Dendritic cell treated with granulocyte-macrophage colony-stimulating factor and Interleukin-4, amounts not matched to agents 40 ng/mL and 50 ng/mL, for 4 days (primary cell): ENCODE data around the gene SYNE1.

Source experiments
- H3K27ac Mint-ChIP-seq: one replicate; pipeline ENCODE4 v1.8.0; 2022; ENCODE audit warnings: mild to moderate bottlenecking, mixed read lengths
- H3K27me3 Mint-ChIP-seq: one replicate; pipeline ENCODE4 v1.8.0; 2022; ENCODE audit warnings: mild to moderate bottlenecking, mixed read lengths
- H3K36me3 Mint-ChIP-seq: one replicate; pipeline ENCODE4 v1.8.0; 2022; ENCODE audit warnings: low read depth, mixed read lengths
- H3K4me1 Mint-ChIP-seq: one replicate; pipeline ENCODE4 v1.8.0; 2022; ENCODE audit warnings: low read depth, mixed read lengths
- H3K4me3 Mint-ChIP-seq: one replicate; pipeline ENCODE4 v1.8.0; 2022; ENCODE audit warnings: mild to moderate bottlenecking, moderate library complexity, mixed read lengths
- H3K9me3 Mint-ChIP-seq: one replicate; pipeline ENCODE4 v1.8.0; 2022; ENCODE audit warnings: mixed read lengths
- intact Hi-C: fragments of 100-400 bp; cut with micrococcal nuclease; formaldehyde crosslinking; loops from one replicate; pipeline ENCODE4 v1.15.0; 2022

SYNE1 gene

GRCh38 chr6:152598901-152599537, 38.1 kb downstream of the SYNE1 start:
- Mint-ChIP-seq H3K4me1 (no peaks in the 10 kb centered on the region), H3K27me3 (no peaks in the 10 kb centered on the region), H3K9me3 (no peaks in the 10 kb centered on the region), H3K36me3 (no peaks in the 10 kb centered on the region), H3K27ac (no peak overlapping the region), H3K4me3 (no peak overlapping the region)
- intact Hi-C loops: no loop called here

GRCh38 chr6:152598421-152598820, 38.7 kb downstream of the SYNE1 start:
- H3K4me3 Mint-ChIP-seq: no peak overlapping the region

GRCh38 chr6:152596726-152597125, 40.4 kb downstream of the SYNE1 start:
- Mint-ChIP-seq H3K4me3 (no peak overlapping the region), H3K36me3 (no peaks in the 10 kb centered on the region), H3K27me3 (no peaks in the 10 kb centered on the region), H3K27ac (no peak overlapping the region), H3K4me1 (no peaks in the 10 kb centered on the region), H3K9me3 (peaks cover 2% of the 10 kb centered on the region)
- intact Hi-C loops: no loop called here

More at GRCh38 chr6:152598421-152598820, 38.7 kb downstream of the SYNE1 start:
- intact Hi-C loops: no loop called here
- Mint-ChIP-seq H3K27ac (no peak overlapping the region), H3K36me3 (no peaks in the 10 kb centered on the region), H3K4me1 (no peaks in the 10 kb centered on the region), H3K9me3 (no peaks in the 10 kb centered on the region), H3K27me3 (no peaks in the 10 kb centered on the region)

GRCh38 chr6:152595499-152595898, 41.7 kb downstream of the SYNE1 start:
- Mint-ChIP-seq H3K4me1 (no peaks in the 10 kb centered on the region), H3K27me3 (no peaks in the 10 kb centered on the region), H3K4me3 (no peak overlapping the region), H3K36me3 (no peaks in the 10 kb centered on the region), H3K9me3 (peaks cover 7% of the 10 kb centered on the region), H3K27ac (no peak overlapping the region)
- intact Hi-C loops: no loop called here

- no peaks in the 10 kb centered on the region for H3K4me1 Mint-ChIP-seq
These were observed 42.5 kb downstream of the SYNE1 start for GRCh38 chr6:152594701-152595100.

GRCh38 chr6:152588456-152588855, 48.7 kb downstream of the SYNE1 start:
- no peak overlapping the region for H3K27ac Mint-ChIP-seq
- H3K27me3 Mint-ChIP-seq: no peaks in the 10 kb centered on the region
- H3K36me3 Mint-ChIP-seq: no peaks in the 10 kb centered on the region
- H3K9me3 Mint-ChIP-seq: peaks cover 7% of the 10 kb centered on the region
- H3K4me3 Mint-ChIP-seq: no peak overlapping the region
- peaks cover 18% of the 10 kb centered on the region for H3K4me1 Mint-ChIP-seq
- intact Hi-C loops: no loop called here

More at GRCh38 chr6:152594701-152595100, 42.5 kb downstream of the SYNE1 start:
- Mint-ChIP-seq H3K36me3 (no peaks in the 10 kb centered on the region), H3K27me3 (no peaks in the 10 kb centered on the region), H3K4me3 (no peak overlapping the region), H3K27ac (no peak overlapping the region), H3K9me3 (peaks cover 7% of the 10 kb centered on the region)
- intact Hi-C loops: no loop called here

GRCh38 chr6:152587473-152587872, 49.7 kb downstream of the SYNE1 start:
- Mint-ChIP-seq H3K27ac (no peak overlapping the region), H3K4me1 (peaks cover 18% of the 10 kb centered on the region), H3K36me3 (no peaks in the 10 kb centered on the region), H3K9me3 (peaks cover 7% of the 10 kb centered on the region), H3K27me3 (no peaks in the 10 kb centered on the region), H3K4me3 (no peak overlapping the region)
- intact Hi-C loops: no loop called here

GRCh38 chr6:152585236-152585635, 51.9 kb downstream of the SYNE1 start:
- H3K27me3 Mint-ChIP-seq: no peaks in the 10 kb centered on the region
- H3K4me1 Mint-ChIP-seq: peaks cover 18% of the 10 kb centered on the region

GRCh38 chr6:152583888-152584287, 53.3 kb downstream of the SYNE1 start:
- H3K4me3 Mint-ChIP-seq: no peak overlapping the region
- H3K27ac Mint-ChIP-seq: no peak overlapping the region
- peaks cover 17% of the 10 kb centered on the region for H3K4me1 Mint-ChIP-seq
- intact Hi-C loops: no loop called here
- H3K36me3 Mint-ChIP-seq: no peaks in the 10 kb centered on the region
- no peaks in the 10 kb centered on the region for H3K27me3 Mint-ChIP-seq
- no peaks in the 10 kb centered on the region for H3K9me3 Mint-ChIP-seq

More at GRCh38 chr6:152585236-152585635, 51.9 kb downstream of the SYNE1 start:
- no peaks in the 10 kb centered on the region for H3K36me3 Mint-ChIP-seq
- intact Hi-C loops: no loop called here
- H3K4me3 Mint-ChIP-seq: no peak overlapping the region
- no peak overlapping the region for H3K27ac Mint-ChIP-seq
- no peaks in the 10 kb centered on the region for H3K9me3 Mint-ChIP-seq

GRCh38 chr6:152576525-152576924, 60.6 kb downstream of the SYNE1 start:
- Mint-ChIP-seq H3K27ac (no peak overlapping the region), H3K9me3 (no peaks in the 10 kb centered on the region), H3K27me3 (no peaks in the 10 kb centered on the region), H3K36me3 (no peaks in the 10 kb centered on the region), H3K4me1 (peaks cover 12% of the 10 kb centered on the region), H3K4me3 (no peak overlapping the region)
- intact Hi-C loops: no loop called here

- H3K36me3 Mint-ChIP-seq: no peaks in the 10 kb centered on the region
- no peaks in the 10 kb centered on the region for H3K27me3 Mint-ChIP-seq
- peaks cover 18% of the 10 kb centered on the region for H3K4me1 Mint-ChIP-seq
- H3K4me3 Mint-ChIP-seq: no peak overlapping the region
- no peak overlapping the region for H3K27ac Mint-ChIP-seq
- no peaks in the 10 kb centered on the region for H3K9me3 Mint-ChIP-seq
- intact Hi-C loops: no loop called here
These were observed 61.5 kb downstream of the SYNE1 start for GRCh38 chr6:152575621-152576150.

- H3K4me3 Mint-ChIP-seq: no peak overlapping the region
- H3K9me3 Mint-ChIP-seq: no peaks in the 10 kb centered on the region
- intact Hi-C loops: no loop called here
- no peak overlapping the region for H3K27ac Mint-ChIP-seq
- no peaks in the 10 kb centered on the region for H3K27me3 Mint-ChIP-seq
- H3K4me1 Mint-ChIP-seq: peaks cover 18% of the 10 kb centered on the region
- no peaks in the 10 kb centered on the region for H3K36me3 Mint-ChIP-seq
These were observed 62.0 kb downstream of the SYNE1 start for GRCh38 chr6:152575161-152575560.

- H3K36me3 Mint-ChIP-seq: no peaks in the 10 kb centered on the region
- peaks cover 18% of the 10 kb centered on the region for H3K4me1 Mint-ChIP-seq
These were observed 63.4 kb downstream of the SYNE1 start for GRCh38 chr6:152573762-152574161.

GRCh38 chr6:152572338-152573088, 64.6 kb downstream of the SYNE1 start:
- Mint-ChIP-seq H3K9me3 (no peaks in the 10 kb centered on the region), H3K27me3 (no peaks in the 10 kb centered on the region), H3K4me1 (peaks cover 18% of the 10 kb centered on the region), H3K36me3 (no peaks in the 10 kb centered on the region), H3K4me3 (no peak overlapping the region), H3K27ac (no peak overlapping the region)
- intact Hi-C loops: no loop called here

More at GRCh38 chr6:152573762-152574161, 63.4 kb downstream of the SYNE1 start:
- Mint-ChIP-seq H3K27ac (no peak overlapping the region), H3K27me3 (no peaks in the 10 kb centered on the region), H3K4me3 (no peak overlapping the region), H3K9me3 (no peaks in the 10 kb centered on the region)
- intact Hi-C loops: no loop called here
